ENCODE measurements around the gene SMIM45.

The SMIM45 gene

DNA sequence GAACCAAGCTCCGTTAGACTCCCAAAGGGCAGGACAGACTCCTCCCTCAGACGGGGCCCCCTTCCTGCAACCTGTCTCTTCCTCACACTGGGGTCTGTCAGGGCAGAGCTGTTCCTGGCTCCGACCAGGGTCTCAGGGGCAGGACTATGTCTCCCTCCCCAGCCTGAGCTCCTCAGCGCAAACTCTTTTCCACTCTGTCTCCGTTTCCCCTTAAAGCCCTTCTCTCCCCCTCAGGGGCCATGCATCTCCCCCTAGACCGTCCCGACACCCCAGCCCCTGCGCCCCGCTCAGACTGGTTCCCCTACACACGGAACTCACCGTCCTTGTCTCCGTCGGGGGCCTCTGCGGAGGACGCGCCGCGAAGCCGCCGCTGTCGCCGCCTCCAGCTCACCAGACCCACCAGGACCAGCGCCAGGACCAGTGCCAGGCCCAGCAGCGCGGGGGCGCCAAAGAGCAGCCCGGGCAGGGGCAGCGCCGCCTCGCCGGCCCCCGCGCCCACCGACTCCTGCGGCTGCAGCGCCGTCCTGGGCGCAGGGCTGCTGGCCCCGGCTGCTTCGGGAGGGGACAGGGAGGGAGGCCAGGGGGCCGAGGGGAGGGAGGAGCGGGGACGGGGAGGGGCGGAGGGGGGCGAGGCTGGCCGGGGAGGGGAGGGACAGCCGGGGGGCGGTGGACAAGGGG lies 26.0 kb upstream of the SMIM45 start:
- Mint-ChIP-seq H3K27me3 (peaks cover 3 to 6% of the 10 kb centered on the region in 2 donors), H3K9me3 (no peaks in the 10 kb centered on the region), H3K27ac (peak overlapping the region in 6 of 8 donors; percentile 65 to 87 (median 78)), H3K36me3 (peaks cover 0 to 7% (median 0%) of the 10 kb centered on the region in 3 donors), H3K4me1 (peaks cover 4 to 34% (median 9%) of the 10 kb centered on the region in 3 donors), H3K4me3 (peak overlapping the region; percentile 82 to 91 (median 85))
- Histone ChIP-seq H3K4me3 (ENCODE audit: low read length) (peak overlapping the region; percentile 34), H3K27me3 (ENCODE audit: insufficient read depth, low read length, poor library complexity, severe bottlenecking) (no peaks in the 10 kb centered on the region), H3K4me1 (ENCODE audit: insufficient read depth, low read length) (peaks cover 10% of the 10 kb centered on the region), H3K9me3 (ENCODE audit: low read length) (no peaks in the 10 kb centered on the region), H3K27ac (ENCODE audit: low read depth, low read length) (no peak overlapping the region), H3K36me3 (ENCODE audit: insufficient read depth, low read length) (no peaks in the 10 kb centered on the region)
- CTCF ChIA-PET = interaction anchor here (0.5 to 9.1 kb wide), 33 partner anchors 8 to 518 kb away, joined by 3 to 106 read pairs (median 4); partner anchors contain the start of genes CENPM, NDUFA6 and SREBF2
- POLR2A ChIA-PET = interaction anchor here (0.5 to 2.8 kb wide), 18 partner anchors 8 to 575 kb away, joined by 3 to 100 read pairs (median 4); partner anchors contain the start of genes CCDC134, CENPM, SHISA8 and SREBF2
- peak; percentile 75 to 86 (median 78) for DNase-seq

- H3K4me1 ChIP-seq (ENCODE audit: insufficient read depth, low read length) = peaks cover 10% of the 10 kb centered on the region
- no peaks in the 10 kb centered on the region for H3K9me3 ChIP-seq (ENCODE audit: low read length)
Measured at GRCh38 chr22:41927813-41928212, 24.1 kb upstream of the SMIM45 start.

GRCh38 chr22:41928593-41929417 lies 23.1 kb upstream of the SMIM45 start:
- peaks cover 3 to 6% of the 10 kb centered on the region in 2 donors for H3K27me3 Mint-ChIP-seq
- peak overlapping the region in 2 of 8 donors; percentile 61 to 70 for H3K27ac Mint-ChIP-seq
- Histone ChIP-seq H3K9me3 (ENCODE audit: low read length) (no peaks in the 10 kb centered on the region), H3K36me3 (ENCODE audit: insufficient read depth, low read length) (no peaks in the 10 kb centered on the region), H3K4me1 (ENCODE audit: insufficient read depth, low read length) (peaks cover 10% of the 10 kb centered on the region), H3K27ac (ENCODE audit: low read depth, low read length) (no peak overlapping the region), H3K4me3 (ENCODE audit: low read length) (no peak overlapping the region), H3K27me3 (ENCODE audit: insufficient read depth, low read length, poor library complexity, severe bottlenecking) (no peaks in the 10 kb centered on the region)
- peak overlapping the region in 1 of 7 donors; percentile 16 for H3K4me3 Mint-ChIP-seq
- ChIA-PET CTCF (interaction anchor here (1.3 to 9.1 kb wide), 3 partner anchors 10 to 232 kb away, joined by 4 to 106 read pairs (median 4); no protein-coding TSS in a partner anchor), POLR2A (interaction anchor here (0.6 to 1.4 kb wide), 3 partner anchors 10 to 75 kb away, joined by 4 to 6 read pairs (median 4); no protein-coding TSS in a partner anchor)
- DNase-seq = no peak
- peaks cover 4 to 46% (median 9%) of the 10 kb centered on the region in 3 donors for H3K4me1 Mint-ChIP-seq
- no peaks in the 10 kb centered on the region for H3K9me3 Mint-ChIP-seq
- peaks cover 0 to 7% (median 0%) of the 10 kb centered on the region in 3 donors for H3K36me3 Mint-ChIP-seq

More at GRCh38 chr22:41927813-41928212, 24.1 kb upstream of the SMIM45 start:
- Mint-ChIP-seq H3K9me3 (no peaks in the 10 kb centered on the region), H3K4me3 (peak overlapping the region; percentile 40 to 92 (median 69)), H3K4me1 (peaks cover 4 to 41% (median 9%) of the 10 kb centered on the region in 3 donors), H3K36me3 (peaks cover 0 to 7% (median 0%) of the 10 kb centered on the region in 3 donors), H3K27ac (peak overlapping the region in 5 of 8 donors; percentile 26 to 81 (median 61)), H3K27me3 (peaks cover 3 to 6% of the 10 kb centered on the region in 2 donors)
- no peak overlapping the region for H3K4me3 ChIP-seq (ENCODE audit: low read length)
- no peak for DNase-seq
- no peak overlapping the region for H3K27ac ChIP-seq (ENCODE audit: low read depth, low read length)
- no peaks in the 10 kb centered on the region for H3K27me3 ChIP-seq (ENCODE audit: insufficient read depth, low read length, poor library complexity, severe bottlenecking)
- ChIA-PET CTCF (interaction anchor here (1.3 to 9.1 kb wide), 3 partner anchors 11 to 231 kb away, joined by 4 to 106 read pairs (median 4); no protein-coding TSS in a partner anchor), POLR2A (interaction anchor here (2.6 kb wide), 1 partner anchor 11 kb away, joined by 100 read pairs; no protein-coding TSS in a partner anchor)
- no peaks in the 10 kb centered on the region for H3K36me3 ChIP-seq (ENCODE audit: insufficient read depth, low read length)

DNA sequence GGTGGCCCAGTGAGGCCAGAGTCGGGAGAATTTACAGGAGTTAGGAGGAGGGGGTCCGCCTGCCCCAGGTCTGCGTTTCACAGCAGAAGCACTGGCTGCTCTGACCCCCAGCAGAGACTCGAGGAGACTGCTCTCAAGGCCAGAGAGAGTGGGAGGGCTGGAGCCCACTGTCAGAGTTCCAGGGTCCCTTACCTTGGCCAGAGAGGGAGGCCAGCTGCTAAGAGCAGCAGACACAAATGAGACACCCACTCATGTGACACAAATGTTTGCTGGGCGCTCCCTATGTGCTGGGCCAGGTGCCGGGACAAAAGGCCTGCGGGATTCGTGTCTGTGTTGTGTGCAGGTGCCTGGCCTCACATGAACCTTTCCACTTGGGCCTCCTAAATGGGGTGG lies 22.5 kb upstream of the SMIM45 start:
- Histone ChIP-seq H3K9me3 (ENCODE audit: low read length) (no peaks in the 10 kb centered on the region), H3K27ac (ENCODE audit: low read depth, low read length) (no peak overlapping the region), H3K27me3 (ENCODE audit: insufficient read depth, low read length, poor library complexity, severe bottlenecking) (no peaks in the 10 kb centered on the region), H3K36me3 (ENCODE audit: insufficient read depth, low read length) (no peaks in the 10 kb centered on the region), H3K4me1 (ENCODE audit: insufficient read depth, low read length) (peaks cover 10% of the 10 kb centered on the region), H3K4me3 (ENCODE audit: low read length) (no peak overlapping the region)
- H3K4me1 Mint-ChIP-seq = peaks cover 4 to 51% (median 9%) of the 10 kb centered on the region in 3 donors
- H3K27ac Mint-ChIP-seq = no peak overlapping the region
- H3K4me3 Mint-ChIP-seq = peak overlapping the region in 1 of 7 donors; percentile 16
- ChIA-PET CTCF (interaction anchor here (1.3 to 9.1 kb wide), 2 partner anchors 9 to 233 kb away, joined by 4 to 106 read pairs; no protein-coding TSS in a partner anchor), POLR2A (interaction anchor here (0.6 to 1.4 kb wide), 3 partner anchors 10 to 76 kb away, joined by 4 to 6 read pairs (median 4); no protein-coding TSS in a partner anchor)
- peaks cover 0 to 7% (median 0%) of the 10 kb centered on the region in 3 donors for H3K36me3 Mint-ChIP-seq
- DNase-seq = no peak
- peaks cover 3 to 6% of the 10 kb centered on the region in 2 donors for H3K27me3 Mint-ChIP-seq
- no peaks in the 10 kb centered on the region for H3K9me3 Mint-ChIP-seq

GRCh38 chr22:41931701-41932269 lies 20.2 kb upstream of the SMIM45 start:
- Mint-ChIP-seq H3K4me1 (peaks cover 0 to 46% (median 2%) of the 10 kb centered on the region in 3 donors), H3K36me3 (no peaks in the 10 kb centered on the region), H3K9me3 (no peaks in the 10 kb centered on the region), H3K27me3 (peaks cover 0 to 6% of the 10 kb centered on the region in 2 donors), H3K4me3 (no peak overlapping the region), H3K27ac (peak overlapping the region in 2 of 8 donors; percentile 12 to 74)
- Histone ChIP-seq H3K36me3 (ENCODE audit: insufficient read depth, low read length) (no peaks in the 10 kb centered on the region), H3K4me1 (ENCODE audit: insufficient read depth, low read length) (peaks cover 6% of the 10 kb centered on the region), H3K27me3 (ENCODE audit: insufficient read depth, low read length, poor library complexity, severe bottlenecking) (no peaks in the 10 kb centered on the region), H3K4me3 (ENCODE audit: low read length) (no peak overlapping the region), H3K27ac (ENCODE audit: low read depth, low read length) (no peak overlapping the region), H3K9me3 (ENCODE audit: low read length) (no peaks in the 10 kb centered on the region)
- ChIA-PET POLR2A (no interaction called here), CTCF (interaction anchor here (0.7 to 9.1 kb wide), 3 partner anchors 7 to 74 kb away, joined by 3 to 106 read pairs (median 3); no protein-coding TSS in a partner anchor)
- no peak for DNase-seq

- no peak for DNase-seq
Measured at GRCh38 chr22:41932353-41932752, 19.6 kb upstream of the SMIM45 start.

GRCh38 chr22:41933411-41934177 lies 18.4 kb upstream of the SMIM45 start:
- Mint-ChIP-seq H3K27ac (peak overlapping the region in 2 of 8 donors; percentile 39 to 77), H3K4me3 (no peak overlapping the region), H3K4me1 (peaks cover 2 to 42% (median 2%) of the 10 kb centered on the region in 3 donors), H3K9me3 (no peaks in the 10 kb centered on the region), H3K27me3 (no peaks in the 10 kb centered on the region), H3K36me3 (peaks cover 0 to 1% (median 0%) of the 10 kb centered on the region in 3 donors)
- H3K27me3 ChIP-seq (ENCODE audit: insufficient read depth, low read length, poor library complexity, severe bottlenecking) = no peaks in the 10 kb centered on the region
- ChIA-PET CTCF (interaction anchor here (1.1 to 1.2 kb wide), 2 partner anchors 8 to 267 kb away, joined by 3 to 4 read pairs; no protein-coding TSS in a partner anchor), POLR2A (no interaction called here)
- no peaks in the 10 kb centered on the region for H3K9me3 ChIP-seq (ENCODE audit: low read length)
- no peaks in the 10 kb centered on the region for H3K36me3 ChIP-seq (ENCODE audit: insufficient read depth, low read length)
- H3K27ac ChIP-seq (ENCODE audit: low read depth, low read length) = no peak overlapping the region
- peaks cover 4% of the 10 kb centered on the region for H3K4me1 ChIP-seq (ENCODE audit: insufficient read depth, low read length)
- no peak for DNase-seq
- no peak overlapping the region for H3K4me3 ChIP-seq (ENCODE audit: low read length)

More at GRCh38 chr22:41932353-41932752, 19.6 kb upstream of the SMIM45 start:
- peaks cover 0 to 47% (median 2%) of the 10 kb centered on the region in 3 donors for H3K4me1 Mint-ChIP-seq
- H3K36me3 ChIP-seq (ENCODE audit: insufficient read depth, low read length) = no peaks in the 10 kb centered on the region
- H3K4me3 ChIP-seq (ENCODE audit: low read length) = no peak overlapping the region
- H3K27ac ChIP-seq (ENCODE audit: low read depth, low read length) = no peak overlapping the region
- H3K4me3 Mint-ChIP-seq = no peak overlapping the region
- peaks cover 0 to 4% of the 10 kb centered on the region in 2 donors for H3K27me3 Mint-ChIP-seq
- H3K9me3 ChIP-seq (ENCODE audit: low read length) = no peaks in the 10 kb centered on the region
- peaks cover 6% of the 10 kb centered on the region for H3K4me1 ChIP-seq (ENCODE audit: insufficient read depth, low read length)
- H3K27ac Mint-ChIP-seq = no peak overlapping the region
- H3K36me3 Mint-ChIP-seq = no peaks in the 10 kb centered on the region
- H3K27me3 ChIP-seq (ENCODE audit: insufficient read depth, low read length, poor library complexity, severe bottlenecking) = no peaks in the 10 kb centered on the region
- ChIA-PET CTCF (interaction anchor here (0.7 kb wide), 2 partner anchors 8 to 75 kb away, joined by 3 read pairs; no protein-coding TSS in a partner anchor), POLR2A (no interaction called here)
- no peaks in the 10 kb centered on the region for H3K9me3 Mint-ChIP-seq
